BJ (cell line): ENCODE measurements around the gene ZNF638. TPM values are rescaled to one million over a fixed set of nuclear protein-coding genes. Genes with fewer than 3 reads are reported as not detected.
"Not testable (repeated sequence)": the region's sequence is repeated elsewhere in the genome, so short reads cannot be mapped to it uniquely, and the experiment has no call there.

Experiments used
- CTCF ChIA-PET: fragments of 350-600 bp; formaldehyde crosslinking; extraction: SDS; loops from one replicate; lab custom pipeline; 2021; ENCODE audit warnings: antibody characterized with exemption, inconsistent platforms; lab: Yijun Ruan, JAX
- POLR2A ChIA-PET: fragments of 300-600 bp; sonication (Branson Sonifier 250); formaldehyde crosslinking; extraction: SDS; loops from one replicate; lab custom pipeline; 2021; ENCODE audit warnings: antibody characterized with exemption; lab: Charles Lee
- DNase-seq: peaks from one replicate; pipeline ENCODE4 v3.0.0-alpha.2; 2011; ENCODE audit warnings: low read depth
- H3K27me3 ChIP-seq: 2 replicates; pipeline ENCODE4 v1.6.0; 2011; ENCODE audit warnings: low read length; ENCODE audit not compliant: control insufficient read depth, insufficient read depth
- H3K36me3 ChIP-seq: 2 replicates; pipeline ENCODE4 v1.5.1; 2011; ENCODE audit warnings: low read length; ENCODE audit not compliant: control insufficient read depth, insufficient read depth
- H3K4me3 ChIP-seq: 2 replicates; pipeline ENCODE4 v1.5.1; 2011; ENCODE audit warnings: low read depth, mild to moderate bottlenecking, control low read depth, low read length
- polyA plus RNA-seq: library from polyadenylated mRNA; depleted of rRNA; stranded (reverse); fragments of >200 nt; gene quantifications from 2 replicates; pipeline ENCODE4 v1.2.3, GENCODE V29; 2011
- TF ChIP-seq, protein P1 (sequence below): IDR thresholded peaks from 2 replicates; pipeline ENCODE4 v1.5.1; 2011; ENCODE audit warnings: low read depth, mild to moderate bottlenecking, control low read depth, inconsistent platforms, low read length, moderate library complexity; ENCODE audit not compliant: insufficient read depth

ZNF638 gene
- polyA plus RNA-seq, 1 experiment, result 44.8 TPM

DNA sequence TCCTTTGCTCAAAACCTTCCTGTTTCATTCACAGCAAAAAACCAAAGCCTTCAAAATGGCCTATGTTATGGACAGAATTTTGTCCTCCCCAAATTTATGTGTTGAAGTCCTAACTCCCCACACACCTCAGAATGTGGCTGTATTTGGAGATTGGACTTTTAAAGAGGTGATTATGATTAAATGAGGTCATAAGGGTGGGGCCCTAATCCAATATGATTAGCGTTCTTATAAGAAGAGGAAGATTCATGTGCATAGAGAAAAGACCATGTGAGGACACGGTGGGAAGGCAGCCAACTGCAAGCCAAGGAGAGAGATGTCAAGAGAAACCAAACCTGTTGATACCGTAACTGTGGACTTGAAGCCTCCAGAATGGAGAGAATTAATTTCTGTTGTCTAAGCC is 4.6 kb upstream of the ZNF638 start:
- ChIA-PET POLR2A (no interaction called here), CTCF (no interaction called here)
- H3K27me3 ChIP-seq, result no peaks in the 10 kb centered on the region
- no peak overlapping the region for H3K4me3 ChIP-seq
- DNase-seq, result no peak
- no peaks in the 10 kb centered on the region for H3K36me3 ChIP-seq
- TF ChIP-seq, protein P1, sequence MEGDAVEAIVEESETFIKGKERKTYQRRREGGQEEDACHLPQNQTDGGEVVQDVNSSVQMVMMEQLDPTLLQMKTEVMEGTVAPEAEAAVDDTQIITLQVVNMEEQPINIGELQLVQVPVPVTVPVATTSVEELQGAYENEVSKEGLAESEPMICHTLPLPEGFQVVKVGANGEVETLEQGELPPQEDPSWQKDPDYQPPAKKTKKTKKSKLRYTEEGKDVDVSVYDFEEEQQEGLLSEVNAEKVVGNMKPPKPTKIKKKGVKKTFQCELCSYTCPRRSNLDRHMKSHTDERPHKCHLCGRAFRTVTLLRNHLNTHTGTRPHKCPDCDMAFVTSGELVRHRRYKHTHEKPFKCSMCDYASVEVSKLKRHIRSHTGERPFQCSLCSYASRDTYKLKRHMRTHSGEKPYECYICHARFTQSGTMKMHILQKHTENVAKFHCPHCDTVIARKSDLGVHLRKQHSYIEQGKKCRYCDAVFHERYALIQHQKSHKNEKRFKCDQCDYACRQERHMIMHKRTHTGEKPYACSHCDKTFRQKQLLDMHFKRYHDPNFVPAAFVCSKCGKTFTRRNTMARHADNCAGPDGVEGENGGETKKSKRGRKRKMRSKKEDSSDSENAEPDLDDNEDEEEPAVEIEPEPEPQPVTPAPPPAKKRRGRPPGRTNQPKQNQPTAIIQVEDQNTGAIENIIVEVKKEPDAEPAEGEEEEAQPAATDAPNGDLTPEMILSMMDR, result no peak

DNA sequence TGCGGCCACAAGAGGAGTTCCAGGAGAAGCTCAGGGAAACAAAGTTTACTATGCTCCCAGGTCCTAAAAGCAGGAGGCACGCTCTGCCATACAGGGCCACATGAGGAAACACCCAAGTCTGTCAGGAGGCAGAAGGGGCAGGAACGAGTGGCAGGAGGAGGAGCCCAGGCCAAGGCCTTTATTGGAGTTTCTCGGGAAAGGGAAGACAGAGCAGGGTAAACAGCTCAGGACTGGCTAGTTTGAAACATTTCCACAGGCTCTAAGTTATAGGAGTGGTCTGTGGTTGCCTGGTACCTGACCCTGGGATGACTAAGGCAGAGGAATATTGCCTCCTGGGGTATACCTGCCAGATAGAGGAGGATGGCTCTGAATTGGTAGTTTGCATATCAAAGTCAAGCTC is 3.7 kb upstream of the ZNF638 start:
- H3K4me3 ChIP-seq, result no peak overlapping the region
- H3K27me3 ChIP-seq, result no peaks in the 10 kb centered on the region
- TF ChIP-seq, protein P1, result no peak
- DNase-seq, result no peak
- ChIA-PET CTCF (interaction anchor here (1.0 to 1.3 kb wide), 3 partner anchors 14 to 182 kb away, joined by 3 to 4 read pairs (median 3); no protein-coding TSS in a partner anchor), POLR2A (no interaction called here)
- H3K36me3 ChIP-seq, result no peaks in the 10 kb centered on the region

DNA sequence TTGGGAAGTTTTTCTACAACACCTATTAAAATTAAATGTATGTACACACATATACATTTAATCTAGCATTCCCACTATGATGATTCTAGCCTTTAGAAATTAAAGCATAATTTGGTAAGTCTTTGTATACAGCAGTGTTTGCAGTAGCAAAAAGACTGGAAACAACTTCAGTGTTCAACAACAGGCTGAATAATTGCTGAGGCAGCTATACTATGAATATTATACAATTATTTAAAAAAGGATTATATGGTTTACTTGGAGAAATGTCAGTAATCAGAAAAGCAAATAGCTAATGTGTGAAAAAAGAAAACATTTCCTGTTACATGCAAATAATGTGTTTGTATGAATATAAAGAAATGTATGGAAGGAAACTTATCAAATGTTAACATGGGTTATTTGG is 1.4 kb upstream of the ZNF638 start:
- ChIA-PET POLR2A (no interaction called here), CTCF (interaction anchor here (0.7 to 4.1 kb wide), 3 partner anchors 13 to 180 kb away, joined by 3 to 23 read pairs (median 4); no protein-coding TSS in a partner anchor)
- TF ChIP-seq, protein P1, result no peak
- H3K4me3 ChIP-seq, result no peak overlapping the region
- no peaks in the 10 kb centered on the region for H3K27me3 ChIP-seq
- no peaks in the 10 kb centered on the region for H3K36me3 ChIP-seq
- DNase-seq, result no peak

DNA sequence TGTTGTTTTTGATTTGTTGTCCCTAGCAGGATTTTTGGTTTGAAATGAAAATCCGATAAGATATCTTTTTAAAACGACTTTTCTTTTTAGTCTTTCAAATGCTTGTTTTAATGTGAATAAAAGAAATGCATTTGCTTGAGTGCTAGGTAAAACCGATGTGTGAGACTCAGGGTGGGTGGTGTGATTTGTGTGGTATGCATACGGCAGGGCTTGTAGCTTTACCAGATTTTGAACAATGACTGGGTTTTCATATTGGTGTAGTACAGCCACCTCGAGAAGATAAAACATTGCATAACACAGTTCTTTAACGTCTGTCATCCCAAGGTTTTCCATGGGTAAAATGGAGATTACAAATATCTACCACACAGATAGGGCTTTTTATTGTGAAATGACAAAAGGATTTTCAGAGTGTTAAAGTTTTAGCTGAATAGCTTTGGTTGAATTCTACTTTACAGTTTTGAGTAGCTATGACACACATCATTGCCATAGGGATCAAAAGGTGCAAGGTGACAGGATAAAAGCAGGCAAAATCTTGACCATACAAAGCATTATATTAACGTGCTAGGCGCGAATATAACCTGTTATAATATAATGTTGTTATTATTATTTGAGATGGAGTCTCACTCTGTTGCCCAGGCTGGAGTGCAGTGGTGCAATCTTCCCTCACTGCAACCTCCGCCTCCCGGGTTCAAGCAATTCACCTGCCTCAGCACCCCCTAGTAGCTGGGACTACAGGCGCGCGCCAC is 824 bp upstream of the ZNF638 start:
- no peak for DNase-seq
- no peaks in the 10 kb centered on the region for H3K36me3 ChIP-seq
- POLR2A ChIA-PET, result no interaction called here
- H3K4me3 ChIP-seq, result no peak overlapping the region
- CTCF ChIA-PET, result interaction anchor here (0.7 to 4.1 kb wide), 4 partner anchors 14 to 180 kb away, joined by 3 to 23 read pairs (median 10); no protein-coding TSS in a partner anchor
- H3K27me3 ChIP-seq, result no peaks in the 10 kb centered on the region
- TF ChIP-seq, protein P1, result no peak

DNA sequence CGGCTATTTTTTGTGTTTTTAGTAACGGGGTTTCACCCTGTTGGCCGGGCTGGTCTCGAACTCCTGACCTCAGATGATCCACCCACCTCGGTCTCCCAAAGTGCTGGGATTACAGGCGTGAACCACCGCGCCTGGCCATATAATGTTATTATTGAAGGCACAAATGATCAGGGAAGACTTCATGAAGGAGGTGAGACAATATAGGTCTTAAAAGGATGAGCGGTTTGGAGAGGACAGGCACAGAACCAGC is 326 bp upstream of the ZNF638 start:
- DNase-seq, H3K36me3 ChIP-seq, POLR2A ChIA-PET, H3K27me3 ChIP-seq: not testable (repeated sequence)
- CTCF ChIA-PET, result interaction anchor here (0.7 to 4.1 kb wide), 5 partner anchors 13 to 179 kb away, joined by 3 to 23 read pairs (median 5); no protein-coding TSS in a partner anchor
- 0 out of 2 replicates have a peak overlapping the region, but pooled peaks have one; percentile 15 for H3K4me3 ChIP-seq
